Measurements from ENCODE around the gene ANKRD63. TPM values are rescaled to one million over a fixed set of nuclear protein-coding genes. Genes with fewer than 3 reads are reported as not detected.

ANKRD63 gene
- total RNA-seq, 1 experiment from 2014 or later = not detected

DNA sequence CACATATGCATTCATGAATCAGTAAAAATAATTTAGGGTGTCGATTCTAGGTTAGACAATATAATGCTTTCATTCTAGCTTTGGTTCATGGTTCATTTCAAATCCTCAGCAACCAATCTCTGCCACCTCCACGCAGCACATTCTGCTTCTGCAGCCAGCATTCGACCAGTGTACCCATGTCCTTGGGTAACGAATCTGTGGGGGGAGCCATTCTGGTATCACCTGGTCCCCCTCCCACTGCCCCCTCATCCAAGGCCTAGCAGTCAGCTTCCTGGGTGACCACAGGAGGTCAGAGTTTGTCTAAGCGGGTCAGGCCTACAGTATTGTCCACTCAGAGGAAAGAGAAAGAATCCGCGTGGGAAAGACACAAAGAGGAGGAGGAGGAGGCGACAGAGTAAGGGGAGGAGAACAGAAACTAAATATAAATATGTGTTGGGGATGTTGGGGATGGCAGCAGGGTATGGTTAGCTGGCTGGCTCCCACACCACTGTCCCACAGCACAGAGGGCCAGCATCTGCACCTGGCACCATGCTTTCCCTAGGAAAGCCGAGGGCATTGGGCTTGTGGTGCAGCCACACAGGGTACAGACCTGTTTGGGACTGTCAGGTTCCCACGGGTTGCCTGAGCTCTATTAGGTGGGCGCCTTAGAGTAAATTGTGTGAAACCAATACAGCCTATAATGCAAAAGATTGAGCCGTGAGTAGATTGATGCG is 31.9 kb downstream of the ANKRD63 start:
- H3K4me1 Mint-ChIP-seq (ENCODE audit: low read depth, unreplicated experiment) = no peaks in the 10 kb centered on the region
- TF ChIP-seq, protein P1, sequence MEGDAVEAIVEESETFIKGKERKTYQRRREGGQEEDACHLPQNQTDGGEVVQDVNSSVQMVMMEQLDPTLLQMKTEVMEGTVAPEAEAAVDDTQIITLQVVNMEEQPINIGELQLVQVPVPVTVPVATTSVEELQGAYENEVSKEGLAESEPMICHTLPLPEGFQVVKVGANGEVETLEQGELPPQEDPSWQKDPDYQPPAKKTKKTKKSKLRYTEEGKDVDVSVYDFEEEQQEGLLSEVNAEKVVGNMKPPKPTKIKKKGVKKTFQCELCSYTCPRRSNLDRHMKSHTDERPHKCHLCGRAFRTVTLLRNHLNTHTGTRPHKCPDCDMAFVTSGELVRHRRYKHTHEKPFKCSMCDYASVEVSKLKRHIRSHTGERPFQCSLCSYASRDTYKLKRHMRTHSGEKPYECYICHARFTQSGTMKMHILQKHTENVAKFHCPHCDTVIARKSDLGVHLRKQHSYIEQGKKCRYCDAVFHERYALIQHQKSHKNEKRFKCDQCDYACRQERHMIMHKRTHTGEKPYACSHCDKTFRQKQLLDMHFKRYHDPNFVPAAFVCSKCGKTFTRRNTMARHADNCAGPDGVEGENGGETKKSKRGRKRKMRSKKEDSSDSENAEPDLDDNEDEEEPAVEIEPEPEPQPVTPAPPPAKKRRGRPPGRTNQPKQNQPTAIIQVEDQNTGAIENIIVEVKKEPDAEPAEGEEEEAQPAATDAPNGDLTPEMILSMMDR (IDR thresholded peaks at IDR 0.05; ENCODE audit: unreplicated experiment) = no peak
- no TSS peak for BruUV-seq (replicated peaks)
- no peaks in the 10 kb centered on the region for H3K9me3 Mint-ChIP-seq (ENCODE audit: low read depth, unreplicated experiment)
- CTCF ChIA-PET = no interaction called here
- intact Hi-C loops (cut with micrococcal nuclease; ENCODE audit: unreplicated experiment) = no loop called here
- no peak overlapping the region for H3K27ac Mint-ChIP-seq (ENCODE audit: unreplicated experiment)
- H3K36me3 Mint-ChIP-seq (ENCODE audit: insufficient read depth, unreplicated experiment) = peaks cover 4% of the 10 kb centered on the region
- no peak overlapping the region for H3K4me3 Mint-ChIP-seq (ENCODE audit: low read depth, unreplicated experiment)
- no peak for DNase-seq
- no peaks in the 10 kb centered on the region for H3K27me3 Mint-ChIP-seq (ENCODE audit: unreplicated experiment)

- H3K4me1 Mint-ChIP-seq (ENCODE audit: low read depth, unreplicated experiment) = no peaks in the 10 kb centered on the region
- H3K4me3 Mint-ChIP-seq (ENCODE audit: low read depth, unreplicated experiment) = no peak overlapping the region
- TF ChIP-seq, protein P1 (IDR thresholded peaks at IDR 0.05; ENCODE audit: unreplicated experiment) = no peak
- CTCF ChIA-PET = no interaction called here
- no peak overlapping the region for H3K27ac Mint-ChIP-seq (ENCODE audit: unreplicated experiment)
- no TSS peak for BruUV-seq (replicated peaks)
- no peaks in the 10 kb centered on the region for H3K27me3 Mint-ChIP-seq (ENCODE audit: unreplicated experiment)
- no peaks in the 10 kb centered on the region for H3K9me3 Mint-ChIP-seq (ENCODE audit: low read depth, unreplicated experiment)
- no peak for DNase-seq
- H3K36me3 Mint-ChIP-seq (ENCODE audit: insufficient read depth, unreplicated experiment) = peaks cover 4% of the 10 kb centered on the region
- intact Hi-C loops (cut with micrococcal nuclease; ENCODE audit: unreplicated experiment) = no loop called here
These were observed 32.6 kb downstream of the ANKRD63 start for GRCh38 chr15:40250304-40250656.

GRCh38 chr15:40249477-40250303 is 33.2 kb downstream of the ANKRD63 start:
- no peak overlapping the region for H3K27ac Mint-ChIP-seq (ENCODE audit: unreplicated experiment)
- H3K27me3 Mint-ChIP-seq (ENCODE audit: unreplicated experiment) = no peaks in the 10 kb centered on the region
- H3K4me1 Mint-ChIP-seq (ENCODE audit: low read depth, unreplicated experiment) = no peaks in the 10 kb centered on the region
- H3K4me3 Mint-ChIP-seq (ENCODE audit: low read depth, unreplicated experiment) = no peak overlapping the region
- TF ChIP-seq, protein P1 (IDR thresholded peaks at IDR 0.05; ENCODE audit: unreplicated experiment) = no peak
- no peaks in the 10 kb centered on the region for H3K9me3 Mint-ChIP-seq (ENCODE audit: low read depth, unreplicated experiment)
- intact Hi-C loops (cut with micrococcal nuclease; ENCODE audit: unreplicated experiment) = no loop called here
- peaks cover 4% of the 10 kb centered on the region for H3K36me3 Mint-ChIP-seq (ENCODE audit: insufficient read depth, unreplicated experiment)
- no peak for DNase-seq
- CTCF ChIA-PET = interaction anchor here (0.5 kb wide), 1 partner anchor 180 kb away, joined by 6 read pairs; no protein-coding TSS in a partner anchor
- BruUV-seq (replicated peaks) = no TSS peak

DNA sequence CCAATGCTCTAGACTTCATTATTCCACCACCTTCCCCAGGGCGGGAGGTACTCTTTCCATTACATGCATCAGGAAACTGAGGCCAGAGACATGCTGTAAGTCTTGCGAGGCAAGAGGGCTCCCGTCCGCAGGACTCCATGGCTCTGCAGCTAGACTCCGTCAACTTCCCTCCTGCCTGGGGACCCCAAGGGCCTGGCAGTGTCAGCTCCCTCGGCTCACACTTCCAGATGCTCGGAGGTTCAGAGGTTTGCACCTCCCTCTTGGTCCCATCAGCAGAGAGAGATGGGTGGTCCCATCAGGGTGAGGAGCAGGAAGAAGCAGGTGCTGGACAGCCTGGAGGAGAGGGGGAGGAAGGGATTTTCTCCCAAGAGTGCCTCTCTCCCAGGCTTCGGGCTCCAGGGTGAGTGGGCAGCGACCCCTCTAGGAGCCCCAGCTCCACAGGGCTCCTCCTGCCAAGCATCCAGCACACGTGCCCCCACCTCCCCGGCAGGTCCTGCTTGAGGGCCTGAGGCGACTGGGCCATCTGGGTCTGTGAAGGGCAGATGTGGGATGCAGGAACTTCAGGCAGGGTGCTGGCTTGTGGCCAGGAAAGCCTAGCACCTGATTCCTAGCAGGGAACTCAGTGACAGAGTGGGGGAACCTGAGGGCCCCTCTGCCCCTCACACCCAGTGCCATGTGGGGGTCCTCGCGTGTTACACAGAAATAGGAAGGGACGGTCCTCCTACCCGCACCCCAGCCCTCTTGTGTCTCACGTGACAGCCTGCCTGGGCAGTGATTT is 34.7 kb downstream of the ANKRD63 start:
- DNase-seq = no peak
- Mint-ChIP-seq H3K4me1 (ENCODE audit: low read depth, unreplicated experiment) (no peaks in the 10 kb centered on the region), H3K27me3 (ENCODE audit: unreplicated experiment) (no peaks in the 10 kb centered on the region), H3K27ac (ENCODE audit: unreplicated experiment) (no peak overlapping the region), H3K4me3 (ENCODE audit: low read depth, unreplicated experiment) (no peak overlapping the region), H3K9me3 (ENCODE audit: low read depth, unreplicated experiment) (no peaks in the 10 kb centered on the region), H3K36me3 (ENCODE audit: insufficient read depth, unreplicated experiment) (peaks cover 4% of the 10 kb centered on the region)
- BruUV-seq (replicated peaks) = no TSS peak
- CTCF ChIA-PET = no interaction called here
- TF ChIP-seq, protein P1 (IDR thresholded peaks at IDR 0.05; ENCODE audit: unreplicated experiment) = no peak
- intact Hi-C loops (cut with micrococcal nuclease; ENCODE audit: unreplicated experiment) = no loop called here

All from Calu3 (cell line).